H1 (cell line): ENCODE results near the gene RARRES2.

Experiments used
- CTCF ChIP-seq, 3 experiments: IDR thresholded peaks; 1 replicate in 2 of 3; 2 replicates in 1 of 3; pipeline versions ENCODE4 v1.5.1 to v1.6.1; 2011; ENCODE audit warnings: low read length in 3 of 3, mild to moderate bottlenecking in 3 of 3, inconsistent platforms in 2 of 3, low read depth in 1 of 3, moderate library complexity in 1 of 3; ENCODE audit not compliant: insufficient read depth in 1 of 3; ENCODE audit errors: control extremely low read depth in 1 of 3
- SP1 ChIP-seq: IDR thresholded peaks from 2 replicates; pipeline ENCODE4 v1.6.1; 2011; ENCODE audit warnings: low read depth, low read length
- TBP ChIP-seq: IDR thresholded peaks from 2 replicates; pipeline ENCODE4 v1.6.1; 2011; ENCODE audit warnings: low read depth, low read length, improper control_type of control experiment
- TCF12 ChIP-seq: IDR thresholded peaks from 2 replicates; pipeline ENCODE4 v1.6.1; 2011; ENCODE audit warnings: low read depth, mild to moderate bottlenecking, low read length

- TF ChIP-seq TCF12 (no peak), CTCF (IDR thresholded peaks at IDR 0.05; ENCODE audit: control extremely low read depth in 1 of 3, insufficient read depth in 1 of 3, low read depth in 1 of 3, low read length in 3 of 3) (no peak), SP1 (no peak), TBP (no peak)
Measured at GRCh38 chr7:150340024-150340749, 1.2 kb downstream of the RARRES2 start.
